Testis (tissue), 3 donors: ENCODE measurements around the gene FHOD3. TPM values are rescaled to one million over a fixed set of nuclear protein-coding genes. Genes with fewer than 3 reads are reported as not detected.

ENCODE experiments used
- DNase-seq: peaks from one replicate; pipeline ENCODE4 v3.0.0-alpha.2; 2019
- H3K27ac ChIP-seq, 2 donors: fragments of 200-600 bp; sonication (generic); one replicate each; pipeline ENCODE4 v1.5.1; 2019
- H3K27me3 ChIP-seq: fragments of 200-600 bp; sonication (generic); one replicate; pipeline ENCODE4 v1.5.1; 2019
- H3K36me3 ChIP-seq: fragments of 200-600 bp; sonication (generic); one replicate; pipeline ENCODE4 v1.5.1; 2017; ENCODE audit warnings: low read depth; ENCODE audit errors: missing control alignments
- H3K4me1 ChIP-seq: fragments of 200-600 bp; sonication (generic); one replicate; pipeline ENCODE4 v1.5.1; 2019
- H3K4me3 ChIP-seq, 2 donors: fragments of 200-600 bp; sonication (generic); one replicate each; pipeline ENCODE4 v1.5.1; 2017 to 2019
- H3K9me3 ChIP-seq: fragments of 200-600 bp; sonication (generic); one replicate; pipeline ENCODE4 v1.5.1; 2017
- POLR2A ChIP-seq: fragments of 450-650 bp; IDR thresholded peaks from one replicate; pipeline ENCODE4 v1.6.1; 2017; ENCODE audit warnings: antibody characterized with exemption, mild to moderate bottlenecking, moderate library complexity
- WGBS, 2 donors: methylation state at CpG; one replicate each; pipeline ENCODE4 v1.1.5; 2018; 5-methylcytosine and 5-hydroxymethylcytosine counted together
- intact Hi-C: fragments of 100-400 bp; cut with DNase I; formaldehyde crosslinking; loops from one replicate; pipeline ENCODE4 v1.15.1; 2023; ENCODE audit warnings: low total_unique reads
- polyA plus RNA-seq: library from polyadenylated mRNA; stranded (reverse); fragments of 350-450 nt; fragmentation: Illumina TruSeq; extraction: RNeasy Lipid Tissue Mini Kit (QIAGEN cat#74804); gene quantifications from one replicate; pipeline ENCODE4 v1.2.3, GENCODE V29; 2014; ENCODE audit warnings: low read depth, low replicate concordance; ENCODE audit not compliant: insufficient read depth
- total RNA-seq, 2 donors: library from RNA; depleted of rRNA; stranded (reverse); fragments of >200 nt; gene quantifications; one replicate each; pipeline ENCODE4 v1.2.3, GENCODE V29; 2016
- TF ChIP-seq, protein P1 (sequence below), 3 experiments: fragments of 450-650 bp in 2 of 3; fragments of 200-600 bp in 1 of 3; sonication (generic) in 1 of 3; IDR thresholded peaks; one replicate each; pipeline ENCODE4 v1.5.1; 2016 to 2019; ENCODE audit warnings: antibody characterized with exemption in 3 of 3, mild to moderate bottlenecking in 2 of 3, moderate library complexity in 1 of 3

Gene FHOD3
- total and polyA plus RNA-seq, 3 donors from 2014 or later = 6.5 to 46.8 (median 37.3) TPM

DNA sequence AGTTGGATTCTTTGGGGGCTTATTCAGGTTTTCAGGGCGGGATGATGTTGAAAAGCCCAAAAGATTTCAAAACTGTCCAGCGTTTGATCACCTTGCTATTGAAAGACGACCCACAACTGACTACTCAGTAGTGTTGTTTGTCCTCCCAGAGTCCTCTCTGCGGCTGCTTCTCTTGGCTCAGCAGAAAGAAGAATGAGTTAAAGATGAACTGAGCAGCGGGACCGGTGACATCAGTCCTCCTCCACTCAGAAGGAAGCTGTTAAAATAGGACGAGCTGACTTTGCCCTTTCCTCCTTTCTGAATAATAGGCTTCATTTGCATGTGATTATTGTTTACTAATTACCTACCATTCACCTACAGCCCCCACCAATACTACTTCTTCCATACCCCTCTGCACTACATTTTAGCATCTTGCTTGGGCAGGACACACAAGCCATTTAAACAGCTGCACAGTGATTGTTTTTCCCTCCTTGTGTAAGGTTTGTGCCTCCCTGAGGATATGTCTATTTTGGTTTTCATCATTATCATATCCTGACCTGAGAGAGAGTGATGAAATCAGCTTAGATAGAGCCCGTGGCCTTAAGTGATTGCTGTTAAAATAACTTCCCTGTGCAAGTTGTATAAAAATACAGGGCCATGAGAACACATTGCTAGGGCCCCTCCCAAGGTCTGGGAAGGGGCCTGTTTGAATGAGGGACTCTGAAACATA, 261.8 kb downstream of the FHOD3 start:
- Histone ChIP-seq H3K27me3 (no peaks in the 10 kb centered on the region), H3K4me3 (no peak overlapping the region), H3K9me3 (no peaks in the 10 kb centered on the region), H3K27ac (no peak overlapping the region), H3K4me1 (no peaks in the 10 kb centered on the region), H3K36me3 (no peaks in the 10 kb centered on the region)
- TF ChIP-seq, protein P1, sequence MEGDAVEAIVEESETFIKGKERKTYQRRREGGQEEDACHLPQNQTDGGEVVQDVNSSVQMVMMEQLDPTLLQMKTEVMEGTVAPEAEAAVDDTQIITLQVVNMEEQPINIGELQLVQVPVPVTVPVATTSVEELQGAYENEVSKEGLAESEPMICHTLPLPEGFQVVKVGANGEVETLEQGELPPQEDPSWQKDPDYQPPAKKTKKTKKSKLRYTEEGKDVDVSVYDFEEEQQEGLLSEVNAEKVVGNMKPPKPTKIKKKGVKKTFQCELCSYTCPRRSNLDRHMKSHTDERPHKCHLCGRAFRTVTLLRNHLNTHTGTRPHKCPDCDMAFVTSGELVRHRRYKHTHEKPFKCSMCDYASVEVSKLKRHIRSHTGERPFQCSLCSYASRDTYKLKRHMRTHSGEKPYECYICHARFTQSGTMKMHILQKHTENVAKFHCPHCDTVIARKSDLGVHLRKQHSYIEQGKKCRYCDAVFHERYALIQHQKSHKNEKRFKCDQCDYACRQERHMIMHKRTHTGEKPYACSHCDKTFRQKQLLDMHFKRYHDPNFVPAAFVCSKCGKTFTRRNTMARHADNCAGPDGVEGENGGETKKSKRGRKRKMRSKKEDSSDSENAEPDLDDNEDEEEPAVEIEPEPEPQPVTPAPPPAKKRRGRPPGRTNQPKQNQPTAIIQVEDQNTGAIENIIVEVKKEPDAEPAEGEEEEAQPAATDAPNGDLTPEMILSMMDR (IDR thresholded peaks at IDR 0.05) = no peak
- TF ChIP-seq POLR2A = no peak
- WGBS, 2 donors = 86 to 91% methylated on average over 8 of the region's 8 CpGs
- intact Hi-C loops = no loop called here
- no peak for DNase-seq

GRCh38 chr18:36560187-36560586, 262.7 kb downstream of the FHOD3 start:
- DNase-seq = no peak
- H3K27ac ChIP-seq = no peak overlapping the region
- intact Hi-C loops = no loop called here
- no peaks in the 10 kb centered on the region for H3K36me3 ChIP-seq
- no peaks in the 10 kb centered on the region for H3K27me3 ChIP-seq
- no peak overlapping the region for H3K4me3 ChIP-seq
- no peaks in the 10 kb centered on the region for H3K4me1 ChIP-seq
- TF ChIP-seq, protein P1 (IDR thresholded peaks at IDR 0.05) = no peak
- TF ChIP-seq POLR2A = no peak
- 85 to 89% methylated on average over 2 of the region's 2 CpGs for WGBS, 2 donors
- H3K9me3 ChIP-seq = no peaks in the 10 kb centered on the region

DNA sequence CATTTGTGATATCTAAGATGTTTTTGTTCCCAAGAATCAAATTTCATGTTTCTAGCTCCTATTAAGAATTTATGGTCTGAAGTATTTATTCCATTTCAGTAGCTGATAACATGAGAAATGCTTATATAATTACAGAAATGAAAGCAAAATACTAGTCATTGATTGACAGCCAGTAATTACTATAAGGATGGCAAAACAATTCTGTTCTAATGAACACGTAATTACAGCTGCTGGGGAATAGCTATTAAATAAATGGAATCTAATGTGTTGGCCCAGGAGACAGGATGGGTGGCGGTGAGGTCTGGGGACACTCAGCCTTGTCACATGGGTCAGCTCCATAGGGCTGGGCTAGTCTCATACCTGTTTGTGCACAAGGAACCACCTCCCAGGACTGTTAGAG, 263.5 kb downstream of the FHOD3 start:
- H3K4me3 ChIP-seq = no peak overlapping the region
- H3K9me3 ChIP-seq = no peaks in the 10 kb centered on the region
- DNase-seq = no peak
- TF ChIP-seq, protein P1 (IDR thresholded peaks at IDR 0.05) = no peak
- TF ChIP-seq POLR2A = no peak
- intact Hi-C loops = no loop called here
- no peaks in the 10 kb centered on the region for H3K27me3 ChIP-seq
- H3K27ac ChIP-seq = no peak overlapping the region
- no peaks in the 10 kb centered on the region for H3K4me1 ChIP-seq
- 87 to 91% methylated on average over 2 of the region's 2 CpGs for WGBS, 2 donors
- no peaks in the 10 kb centered on the region for H3K36me3 ChIP-seq

- WGBS, 2 donors = 43 to 53% methylated on average over 2 of the region's 2 CpGs
- intact Hi-C loops = no loop called here
- no peaks in the 10 kb centered on the region for H3K36me3 ChIP-seq
- H3K27ac ChIP-seq = no peak overlapping the region
- no peak for TF ChIP-seq POLR2A
- TF ChIP-seq, protein P1 (IDR thresholded peaks at IDR 0.05) = no peak
- H3K4me3 ChIP-seq = no peak overlapping the region
- no peak for DNase-seq
- H3K4me1 ChIP-seq = no peaks in the 10 kb centered on the region
- no peaks in the 10 kb centered on the region for H3K9me3 ChIP-seq
- H3K27me3 ChIP-seq = no peaks in the 10 kb centered on the region
These were observed 267.3 kb downstream of the FHOD3 start for GRCh38 chr18:36564841-36565240.

DNA sequence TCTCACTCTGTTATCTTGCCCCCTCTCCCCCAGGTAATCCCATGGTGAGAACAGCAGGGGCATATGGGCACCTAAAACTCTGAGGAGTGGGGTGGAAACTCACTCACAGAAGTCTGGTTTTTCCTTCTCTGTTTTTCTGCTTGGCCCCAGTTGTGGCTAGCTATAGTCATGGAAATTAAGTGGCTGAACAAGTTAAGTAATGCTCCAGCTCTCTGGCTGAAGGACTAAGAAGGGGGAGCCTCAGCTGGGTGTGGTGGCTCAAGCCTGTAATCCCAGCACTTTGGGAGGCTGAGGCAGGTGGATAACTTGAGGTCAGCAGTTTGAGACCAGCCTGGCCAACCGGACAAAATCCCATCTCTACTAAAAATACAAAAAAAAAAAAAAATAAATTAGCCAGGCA, 270.3 kb downstream of the FHOD3 start:
- no peak overlapping the region for H3K4me3 ChIP-seq
- no peak for DNase-seq
- intact Hi-C loops = no loop called here
- no peak overlapping the region for H3K27ac ChIP-seq
- WGBS, 2 donors = 82 to 100% methylated on average over 1 of the region's 1 CpG
- H3K27me3 ChIP-seq = no peaks in the 10 kb centered on the region
- no peak for TF ChIP-seq POLR2A
- TF ChIP-seq, protein P1 (IDR thresholded peaks at IDR 0.05) = no peak
- no peaks in the 10 kb centered on the region for H3K36me3 ChIP-seq
- no peaks in the 10 kb centered on the region for H3K4me1 ChIP-seq
- H3K9me3 ChIP-seq = no peaks in the 10 kb centered on the region
